SKM-1 treated with dmso at 0.1 percent for 144 hours (cell line): Measurements from ENCODE around the gene XRRA1.
"Not testable (repeated sequence)": the region's sequence is repeated elsewhere in the genome, so short reads cannot be mapped to it uniquely, and the experiment has no call there.

Experiments
- DNase-seq: peaks from one replicate; lab custom pipeline; 2025; ENCODE audit not compliant: unreplicated experiment; lab: John Stamatoyannopoulos, UW

Gene XRRA1, protein sequence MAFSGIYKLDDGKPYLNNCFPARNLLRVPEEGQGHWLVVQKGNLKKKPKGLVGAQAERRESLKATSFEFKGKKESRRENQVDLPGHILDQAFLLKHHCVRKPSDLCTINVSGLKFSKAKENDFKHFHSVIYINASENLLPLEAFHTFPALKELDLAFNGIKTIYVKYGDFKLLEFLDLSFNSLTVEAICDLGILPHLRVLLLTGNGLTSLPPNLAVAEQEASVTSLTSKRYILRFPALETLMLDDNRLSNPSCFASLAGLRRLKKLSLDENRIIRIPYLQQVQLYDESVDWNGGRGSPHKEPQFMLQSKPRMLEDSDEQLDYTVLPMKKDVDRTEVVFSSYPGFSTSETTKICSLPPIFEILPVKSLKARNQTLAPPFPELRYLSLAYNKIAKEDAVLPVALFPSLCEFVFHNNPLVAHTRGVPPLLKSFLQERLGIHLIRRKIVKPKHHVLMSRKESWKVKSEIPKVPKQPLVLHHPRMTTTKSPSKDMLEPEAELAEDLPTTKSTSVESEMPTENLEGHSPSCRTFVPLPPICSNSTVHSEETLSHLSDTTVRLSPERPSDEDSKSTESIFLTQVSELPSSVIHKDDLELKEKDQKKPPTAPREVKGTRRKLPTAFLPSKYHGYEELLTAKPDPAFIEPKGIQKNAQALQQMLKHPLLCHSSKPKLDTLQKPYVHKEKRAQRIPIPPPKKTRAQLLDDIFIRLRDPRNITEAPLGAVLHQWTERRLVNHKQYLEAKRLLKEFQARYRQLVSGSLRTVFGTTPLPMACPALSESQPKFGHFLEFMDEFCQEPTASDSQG

DNA sequence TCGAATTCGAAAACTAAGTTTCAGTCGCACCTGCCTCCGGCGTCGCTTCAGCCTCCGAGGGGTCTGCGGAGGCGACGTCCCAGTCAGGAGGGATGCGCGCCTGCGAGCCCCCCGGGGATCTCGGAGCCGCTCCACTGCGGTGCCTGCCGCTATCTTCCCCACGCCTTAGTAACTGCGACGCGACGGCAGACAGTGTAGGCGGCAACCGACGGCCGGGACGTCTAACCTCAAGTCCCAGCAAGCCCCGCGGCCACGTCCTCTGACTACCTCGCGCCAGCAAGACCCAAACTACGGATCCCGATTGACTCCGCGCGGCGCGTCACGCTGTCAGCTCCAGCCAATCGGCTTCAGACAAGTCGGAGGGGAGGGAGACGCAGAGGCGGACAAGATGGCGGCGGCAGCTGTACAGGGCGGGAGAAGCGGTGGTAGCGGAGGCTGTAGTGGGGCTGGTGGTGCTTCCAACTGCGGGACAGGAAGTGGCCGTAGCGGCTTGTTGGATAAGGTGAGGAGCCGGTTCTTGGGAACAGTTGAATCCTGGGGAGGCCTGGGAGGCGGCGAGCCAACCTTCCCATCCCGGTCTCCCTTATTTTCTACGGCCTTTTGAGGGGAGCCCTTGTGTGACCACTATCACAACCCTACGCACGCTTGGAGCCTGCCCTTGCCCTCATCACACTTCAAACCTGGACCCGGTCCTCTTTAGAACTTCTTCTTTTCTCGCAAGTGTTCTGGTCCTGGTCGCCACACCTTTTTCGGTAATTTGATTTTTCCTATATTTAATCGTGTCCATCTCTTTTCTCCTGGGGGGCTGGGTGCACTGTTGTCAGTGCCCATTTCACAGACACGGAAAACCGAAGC is at the start of gene XRRA1, which contains the start of gene SPCS2:
TSS of gene XRRA1 (minus strand) at position 194 of the 855 bp plus-strand sequence. CDS start 8,213 bp downstream, outside the sequence.
TSS of gene SPCS2 (plus strand) at position 369 of the 855 bp plus-strand sequence. CDS start at position 389, 20 bp downstream.
- DNase-seq: peak; percentile 97

DNA sequence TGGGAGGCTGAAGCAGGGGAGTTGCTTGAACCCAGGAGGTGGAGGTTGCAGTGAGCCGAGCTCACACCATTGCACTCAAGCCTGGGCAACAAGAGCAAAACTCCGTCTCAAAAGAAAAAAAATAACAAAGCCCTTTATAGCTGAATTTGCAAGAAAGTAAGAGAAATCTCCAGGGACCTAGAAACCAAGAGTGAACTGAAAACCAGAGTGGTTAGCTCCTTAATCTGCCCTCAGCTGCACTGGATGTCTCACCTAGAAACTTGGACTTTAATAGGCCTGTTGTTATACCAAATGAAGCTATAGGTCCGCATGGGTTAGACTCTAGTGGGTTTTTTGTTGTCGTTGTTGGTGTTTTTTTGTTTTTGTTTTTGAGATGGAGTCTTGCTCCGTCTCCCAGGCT is 44.0 kb upstream of the XRRA1 start:
- DNase-seq: no peak

DNA sequence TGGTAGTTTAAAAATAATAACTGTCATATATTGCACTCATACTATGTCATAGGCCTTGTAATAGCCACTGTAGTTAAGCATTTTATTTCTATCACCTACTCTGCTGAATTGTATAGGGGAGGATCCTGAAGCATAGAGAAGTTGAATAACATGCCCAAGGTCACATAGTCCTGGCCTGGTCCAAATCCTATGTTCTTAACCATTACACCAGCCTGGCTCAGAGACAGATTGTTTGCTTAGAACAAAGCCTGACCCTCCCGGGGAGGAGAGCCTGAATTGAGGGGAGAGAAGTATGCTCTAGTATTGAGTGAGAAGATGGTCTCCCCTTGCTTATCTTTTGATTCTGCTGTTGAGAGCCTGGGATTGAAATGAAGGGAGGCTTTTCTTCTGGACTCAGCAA is 42.0 kb upstream of the XRRA1 start:
- DNase-seq: no peak

DNA sequence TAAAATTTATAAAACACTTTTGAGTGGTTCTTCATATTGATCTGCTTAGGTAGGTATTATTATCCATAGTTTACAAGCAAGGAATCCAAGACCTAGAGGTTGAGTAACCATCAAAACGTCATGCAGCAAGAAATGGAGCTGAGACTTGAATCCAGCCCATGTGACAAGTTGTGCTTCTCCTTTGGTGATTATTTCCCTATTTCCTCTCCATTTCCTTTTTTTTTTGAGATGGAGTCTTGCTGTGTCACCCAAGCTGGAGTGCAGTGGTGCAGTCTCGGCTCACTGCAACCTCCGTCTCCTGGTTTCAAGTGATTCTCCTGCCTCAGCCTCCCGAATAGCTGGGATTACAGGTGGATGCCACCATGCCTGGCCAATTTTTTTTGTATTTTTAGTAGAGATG is 41.3 kb upstream of the XRRA1 start:
- peak; percentile 13 for DNase-seq

DNA sequence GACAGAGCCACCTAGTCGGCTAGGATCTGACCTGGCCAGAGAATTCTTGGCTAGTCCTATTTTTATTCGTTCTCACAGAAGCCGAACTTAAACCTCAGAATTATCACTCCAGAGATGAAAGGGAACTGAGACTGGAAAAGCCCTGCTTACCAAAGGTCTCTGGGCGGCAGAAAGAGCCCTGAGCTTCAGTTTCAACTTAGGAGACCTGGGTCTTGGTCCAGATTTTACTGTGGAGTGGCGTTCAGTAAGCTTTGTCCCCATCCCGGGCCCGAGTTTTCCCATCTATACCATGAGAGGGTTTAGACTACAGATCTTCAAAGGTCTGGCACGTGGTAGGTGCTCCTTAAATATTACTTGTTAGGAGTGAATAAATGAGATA is 40.4 kb upstream of the XRRA1 start:
- DNase-seq: no peak

DNA sequence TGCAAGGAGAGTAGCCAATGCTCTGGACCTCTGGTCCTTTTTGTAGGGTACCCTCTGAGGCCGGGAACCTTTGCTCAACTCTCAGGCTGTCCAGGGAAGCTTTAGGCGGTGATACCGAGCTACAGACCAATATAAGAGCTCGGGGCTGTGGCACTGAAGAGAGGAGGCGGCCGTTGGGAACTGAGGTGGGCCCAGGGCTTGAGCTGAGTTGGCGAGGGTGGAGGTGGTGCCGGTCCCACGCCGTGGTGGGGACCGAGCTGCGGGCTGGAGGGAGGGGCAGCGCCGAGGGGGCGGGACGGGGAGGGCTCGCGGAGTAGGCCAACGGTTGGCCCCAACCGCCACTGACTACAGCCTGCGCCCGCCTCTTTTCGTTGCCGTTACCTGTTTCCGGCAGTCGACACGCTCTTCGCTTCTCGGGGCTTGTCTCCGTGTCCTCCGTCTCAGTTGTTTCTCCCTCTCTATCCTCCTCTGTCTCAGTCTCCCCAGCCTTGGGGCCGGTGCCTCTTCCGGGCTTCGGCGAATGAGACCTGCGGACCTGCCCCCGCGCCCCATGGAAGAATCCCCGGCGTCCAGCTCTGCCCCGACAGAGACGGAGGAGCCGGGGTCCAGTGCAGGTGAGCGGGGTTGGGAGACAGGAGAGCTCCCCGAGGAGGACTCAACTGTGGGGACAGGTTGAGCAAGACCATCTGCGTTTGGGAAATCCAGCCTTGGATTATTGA is 39.8 kb upstream of the XRRA1 start, which contains the start of gene NEU3:
TSS of gene NEU3 (plus strand) at position 393 of the 719 bp plus-strand sequence. CDS start at position 521, 128 bp downstream.
- peak; percentile 80 for DNase-seq

DNA sequence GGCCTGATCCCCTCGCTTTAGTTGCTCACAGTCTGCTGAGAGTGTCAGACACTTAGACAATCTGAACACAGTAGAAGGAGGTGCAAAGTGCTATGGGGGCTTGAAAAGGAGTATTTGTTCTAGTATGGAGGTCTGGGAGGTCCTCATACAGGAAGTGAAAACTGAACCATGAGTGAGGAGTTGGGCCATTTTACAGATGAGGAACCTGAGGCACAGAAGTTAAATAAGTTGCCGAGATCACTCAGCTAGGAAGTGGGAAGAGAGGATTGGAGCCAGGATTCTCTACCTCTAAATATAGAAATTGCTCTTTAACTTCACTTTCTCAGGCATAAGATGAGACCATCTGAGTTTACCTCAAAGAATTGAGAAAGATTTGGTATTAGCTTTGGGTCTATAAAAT is 35.8 kb upstream of the XRRA1 start:
- DNase-seq: no peak

DNA sequence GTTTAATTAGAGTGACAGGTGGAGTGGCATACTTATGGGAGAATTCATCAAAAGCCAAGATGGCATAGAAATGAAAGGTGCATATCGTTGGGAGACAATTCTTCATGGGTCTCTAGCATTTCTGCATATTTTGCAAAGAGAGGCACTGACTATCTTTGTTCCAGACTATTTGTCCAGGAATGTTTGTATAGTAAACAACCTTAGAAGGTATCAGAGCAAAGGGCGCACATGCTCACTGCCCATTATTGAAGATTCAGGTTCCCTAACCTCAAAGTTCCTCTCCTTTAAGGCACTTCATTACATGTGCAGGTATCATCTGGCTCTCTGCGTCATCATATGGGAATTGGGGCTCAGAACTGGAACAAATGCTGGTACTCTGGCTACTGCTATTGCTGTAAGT is 35.2 kb upstream of the XRRA1 start:
- no peak for DNase-seq

DNA sequence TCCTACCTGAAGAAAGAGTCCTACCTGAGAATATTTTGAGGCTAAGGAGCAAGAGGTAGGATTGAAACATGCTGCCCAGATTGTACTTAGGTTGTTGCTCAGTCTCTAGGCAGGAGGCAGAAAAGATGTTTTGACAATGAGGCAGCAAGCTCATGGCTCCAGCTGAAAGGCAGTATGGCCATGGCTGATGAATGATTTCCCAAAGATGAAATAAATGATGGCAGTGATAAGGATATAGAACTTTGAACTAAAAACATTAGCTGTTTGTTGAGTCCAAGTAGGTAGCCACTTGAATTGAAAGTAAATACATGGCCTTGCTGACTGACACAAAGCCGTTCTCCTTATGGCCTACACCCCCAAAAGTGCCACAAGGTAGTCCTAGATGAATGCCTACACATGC is 33.0 kb upstream of the XRRA1 start:
- DNase-seq: no peak

DNA sequence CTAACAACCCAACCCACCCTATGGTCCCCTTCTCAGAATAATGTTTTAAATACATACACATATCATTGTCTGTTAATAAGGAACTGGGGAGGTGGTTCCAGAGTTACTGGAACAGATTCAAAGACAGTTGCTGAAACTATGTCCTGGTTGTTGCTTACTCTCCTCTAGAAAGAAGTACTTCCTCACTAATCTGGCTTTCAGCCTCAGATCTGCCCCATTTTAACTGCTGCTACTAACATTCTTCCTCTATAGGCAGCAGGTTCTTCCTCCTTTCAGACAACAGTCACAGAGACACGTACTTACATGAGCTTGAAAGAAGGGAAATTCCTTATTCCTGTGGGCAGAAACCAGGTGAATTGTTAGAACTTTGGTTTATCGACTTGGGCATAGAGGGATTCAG is 31.7 kb upstream of the XRRA1 start:
- peak; percentile 60 for DNase-seq

DNA sequence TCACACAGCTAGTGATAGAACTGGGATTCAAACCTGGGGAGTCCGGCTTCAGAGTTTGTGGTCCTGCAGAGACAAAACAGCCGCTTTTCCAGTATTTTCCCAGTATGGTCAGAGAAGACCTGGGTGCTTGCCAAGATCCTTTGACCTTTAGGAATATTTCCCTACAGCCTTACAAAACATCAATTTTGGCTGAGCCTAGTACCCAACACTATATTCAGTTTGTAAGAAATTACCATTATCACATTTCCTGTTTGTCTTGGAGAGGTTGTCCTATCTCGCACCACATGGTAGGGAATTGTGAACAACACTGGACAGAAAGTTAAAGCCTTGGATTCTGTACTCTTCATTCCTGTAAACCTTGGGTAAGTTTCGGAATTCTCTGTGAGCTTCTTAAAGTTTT is 29.1 kb upstream of the XRRA1 start:
- no peak for DNase-seq

DNA sequence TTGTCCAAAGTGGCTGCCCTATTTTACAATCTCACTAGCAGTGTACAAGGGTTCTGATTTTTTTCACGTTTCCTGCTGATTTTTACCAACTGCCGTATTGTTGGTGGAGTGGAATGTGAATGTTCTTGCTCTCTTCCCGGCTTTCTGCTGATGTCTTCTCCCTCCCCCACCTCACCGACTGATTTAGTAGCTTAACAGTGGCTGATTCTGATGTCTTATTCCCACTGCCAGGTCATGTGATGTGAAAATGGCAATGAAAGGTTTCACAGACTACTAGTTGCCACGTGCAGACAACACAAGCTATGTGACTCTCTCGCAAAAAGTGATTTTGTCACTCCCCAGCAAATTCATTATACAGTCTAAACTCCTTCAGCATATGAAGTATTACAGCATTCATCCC is 22.5 kb upstream of the XRRA1 start:
- no peak for DNase-seq

DNA sequence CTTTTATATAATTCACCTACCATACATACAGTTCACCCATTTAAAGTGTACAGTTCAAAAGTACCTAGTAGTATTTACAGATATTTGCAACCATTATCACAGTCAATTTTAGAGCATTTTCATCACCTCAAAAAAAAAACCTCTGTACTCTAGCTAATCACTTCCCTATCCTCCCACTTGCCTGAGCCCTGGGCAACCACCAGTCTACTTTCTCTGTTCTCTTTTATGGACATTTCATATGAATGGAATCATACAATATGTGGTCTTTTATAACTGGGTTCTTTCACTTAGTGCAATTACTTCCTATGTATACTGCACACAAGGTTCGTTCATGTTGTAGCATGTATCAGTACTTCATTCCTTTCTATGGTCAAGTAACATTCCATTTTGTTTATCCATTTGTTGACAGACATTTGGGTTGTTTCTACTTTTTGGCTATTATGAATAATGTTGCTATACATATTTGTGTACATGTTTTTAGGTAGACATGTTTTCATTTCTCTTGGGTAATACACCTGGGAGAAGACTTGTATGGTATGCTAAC is 22.0 kb upstream of the XRRA1 start:
- no peak for DNase-seq

DNA sequence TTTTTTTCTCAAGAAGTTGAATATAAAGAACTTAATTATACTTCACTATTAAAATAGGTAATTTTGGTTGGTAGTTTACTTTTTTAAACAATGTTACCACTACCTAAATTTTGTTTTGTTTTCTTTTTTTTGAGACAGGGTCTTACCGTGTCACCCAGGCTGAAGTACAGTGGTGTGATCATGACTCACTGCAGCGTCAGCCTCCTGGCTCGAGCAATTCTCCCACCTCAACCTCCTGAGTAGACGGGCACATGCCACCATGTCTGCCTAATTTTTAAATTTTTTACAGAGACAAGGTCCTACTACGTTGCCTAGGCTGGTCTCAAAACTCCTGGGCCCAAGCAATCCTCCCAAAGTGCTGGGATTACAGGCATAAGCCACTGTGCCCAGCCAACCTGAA is 17.8 kb upstream of the XRRA1 start:
- no peak for DNase-seq

DNA sequence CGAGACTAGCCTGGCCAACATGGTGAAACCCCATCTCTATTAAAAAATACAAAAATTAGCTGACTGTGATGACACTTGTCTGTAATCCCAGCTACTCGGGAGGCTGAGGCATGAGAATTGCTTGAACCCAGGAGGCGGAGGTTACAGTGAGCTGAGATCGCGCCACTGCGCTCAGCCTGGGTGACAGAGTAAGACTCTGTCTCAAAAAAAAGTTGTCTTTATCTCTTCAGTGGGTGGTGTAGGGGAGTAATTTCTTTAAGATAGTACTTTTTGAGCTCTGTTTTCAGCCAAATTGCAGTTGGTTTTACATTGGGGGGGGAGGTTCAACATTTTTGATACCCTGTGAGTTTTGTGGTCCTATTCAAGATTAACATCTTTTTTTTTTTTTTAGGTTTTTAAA is 11.2 kb upstream of the XRRA1 start:
- not testable (repeated sequence) for DNase-seq

DNA sequence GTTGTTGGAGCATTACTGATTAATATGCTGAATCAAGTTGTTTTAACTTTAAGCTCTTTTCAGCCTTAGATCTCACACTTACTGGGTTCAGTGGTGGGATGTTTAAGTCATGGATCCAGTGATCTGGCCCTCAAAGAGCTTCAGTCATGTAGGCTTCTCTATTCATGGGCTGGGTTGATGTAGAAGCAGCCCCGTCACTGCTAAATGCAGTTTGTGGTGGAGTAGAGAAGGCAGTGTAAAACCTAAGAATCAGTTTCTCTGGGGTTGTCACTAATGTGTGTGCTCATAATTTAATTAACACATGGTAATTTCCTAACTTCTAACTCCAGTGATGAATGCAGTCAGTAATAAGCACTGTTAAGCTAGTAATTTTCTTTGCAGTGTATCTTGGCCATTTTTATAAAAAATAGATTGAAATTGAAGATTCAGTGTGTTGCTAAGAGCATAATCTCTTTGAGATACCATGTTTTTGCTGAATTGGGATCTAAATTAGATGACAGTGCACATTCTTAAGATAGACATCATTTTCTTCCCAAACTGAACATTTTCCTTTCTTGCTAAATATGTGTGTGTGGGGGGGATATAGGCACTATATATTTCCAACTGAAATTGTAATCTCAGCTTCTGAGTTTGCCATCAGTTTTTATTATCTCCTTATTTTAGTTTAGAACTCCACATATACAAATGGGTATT is 9.2 kb upstream of the XRRA1 start:
- no peak for DNase-seq

DNA sequence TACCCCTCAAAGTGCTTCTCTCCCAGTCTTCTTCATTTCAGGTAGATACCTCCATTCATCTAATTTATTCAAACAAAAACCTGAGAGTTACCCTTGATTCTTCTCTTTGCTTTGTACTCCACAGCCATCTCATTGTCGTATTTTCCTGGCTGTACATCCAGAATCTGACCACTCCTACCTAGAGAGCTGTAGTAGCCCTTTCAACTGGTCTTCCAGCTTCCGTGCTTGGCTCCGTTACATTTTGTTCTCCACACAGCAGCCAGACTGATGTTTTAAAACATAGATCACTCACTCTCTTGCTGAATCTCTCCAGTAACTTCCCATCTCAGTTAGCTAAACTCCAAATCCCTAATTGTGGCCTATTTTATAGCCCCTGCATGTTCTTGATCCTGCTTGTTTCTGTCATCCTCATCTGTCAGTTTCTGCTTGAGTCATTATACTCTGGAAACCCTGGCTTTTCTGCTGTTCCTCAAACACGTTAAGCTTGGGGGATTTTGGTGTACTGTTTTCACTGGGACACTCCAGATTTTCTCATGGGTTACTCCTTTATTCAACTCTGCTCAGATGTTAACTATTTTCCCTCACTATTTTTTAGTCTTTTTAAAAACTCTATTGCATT is 7.6 kb upstream of the XRRA1 start:
- DNase-seq: no peak

DNA sequence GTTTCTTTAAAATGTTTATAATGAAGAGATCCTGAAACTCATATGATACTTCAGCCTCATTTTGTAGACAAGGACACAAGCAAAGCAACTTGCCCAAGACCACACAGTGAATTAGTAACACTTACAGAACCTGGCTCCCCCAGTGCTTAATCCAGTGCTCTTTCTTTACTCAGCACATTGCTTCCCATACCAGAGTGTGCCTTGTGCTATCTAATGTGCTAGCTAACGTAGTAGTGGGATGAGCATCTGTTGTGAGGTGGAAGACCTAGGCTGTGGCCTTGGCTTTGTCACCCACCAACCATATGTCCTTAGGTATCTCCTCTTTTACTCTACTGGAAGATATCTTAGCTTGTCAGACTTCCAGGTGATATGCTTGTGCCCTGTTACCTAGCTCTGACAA is 5.3 kb upstream of the XRRA1 start:
- no peak for DNase-seq

DNA sequence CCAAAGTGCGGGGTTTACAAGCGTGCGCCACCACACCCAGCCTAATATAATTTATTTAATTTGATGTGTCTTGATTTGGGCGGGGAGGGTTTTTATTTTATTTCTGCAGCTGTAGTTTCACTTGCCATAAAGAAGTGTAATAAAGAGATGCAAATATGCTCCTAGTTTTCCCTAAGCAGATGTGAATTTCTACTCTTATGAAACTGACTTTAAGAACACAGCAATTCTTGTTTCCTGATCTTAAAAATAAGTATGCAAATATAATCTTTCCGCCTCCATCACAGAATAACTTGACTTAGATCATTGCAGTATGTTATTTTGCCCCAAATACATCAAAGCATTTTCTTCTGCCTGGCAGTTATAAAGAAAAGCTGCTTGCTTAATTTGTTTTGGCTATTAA is 4.6 kb upstream of the XRRA1 start:
- no peak for DNase-seq
